HG02840 (cell line): ENCODE results near the gene SLC22A3.
A peak's percentile ranks its signal among the peaks of the same experiment; 100 is the strongest.
"Not testable (repeated sequence)": the region's sequence is repeated elsewhere in the genome, so short reads cannot be mapped to it uniquely, and the experiment has no call there.

Source experiments
- ATAC-seq: cut with Tn5 transposase; IDR thresholded peaks from one replicate; pipeline ENCODE4 v1.9.1; 2021; ENCODE audit warnings: mild to moderate bottlenecking, moderate library complexity, moderate number of reproducible peaks; ENCODE audit not compliant: unreplicated experiment, low FRiP score

Gene SLC22A3

DNA sequence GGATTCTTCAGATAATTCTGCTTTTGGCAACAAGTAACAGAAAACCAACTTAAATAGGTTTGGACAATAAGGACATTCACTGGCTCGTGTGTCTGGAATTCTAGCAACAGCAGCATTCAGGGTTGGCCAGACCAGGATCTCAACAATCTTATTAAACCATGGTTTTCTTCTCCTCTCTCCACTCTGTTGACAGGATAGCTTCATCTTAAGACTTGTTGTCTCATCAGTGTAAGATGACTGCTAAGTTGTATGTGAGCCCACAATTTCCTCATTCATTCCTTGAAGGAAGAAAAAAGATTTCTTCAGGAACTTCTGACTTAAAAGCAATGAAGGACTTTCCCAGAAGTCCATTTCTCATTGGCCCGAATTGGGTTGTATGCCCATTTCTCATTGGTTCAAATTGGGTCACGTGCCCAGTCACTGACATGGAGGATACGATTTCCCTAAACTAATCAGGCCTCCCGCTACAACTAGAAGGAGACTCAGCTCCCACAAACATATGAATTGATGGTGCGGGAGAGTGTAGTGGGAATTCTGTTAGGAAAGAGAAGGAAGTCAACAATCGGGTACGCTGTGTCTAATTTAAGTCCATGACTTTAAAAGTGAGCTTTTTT lies 83.7 kb downstream of the SLC22A3 start:
- no peak for ATAC-seq

DNA sequence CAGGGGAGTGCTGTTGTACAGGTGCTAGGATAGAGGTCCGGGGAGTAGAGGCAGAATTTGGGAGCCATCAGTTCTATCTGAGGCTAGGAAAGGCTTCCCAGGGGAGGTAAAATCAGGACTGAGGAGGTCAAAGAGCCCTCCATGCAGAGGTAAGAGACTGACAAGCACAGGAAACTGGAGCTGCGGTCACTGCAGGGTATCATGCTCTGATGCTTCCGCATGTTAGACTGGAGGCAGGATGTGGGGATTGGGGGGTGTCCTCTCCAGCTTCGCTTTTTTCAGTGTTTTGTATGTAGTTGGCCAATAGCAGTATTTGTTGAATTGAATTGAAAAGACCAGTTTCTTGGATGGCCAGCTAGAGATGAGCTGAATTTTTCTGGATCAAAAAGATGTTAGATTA lies 87.8 kb downstream of the SLC22A3 start:
- no peak for ATAC-seq

DNA sequence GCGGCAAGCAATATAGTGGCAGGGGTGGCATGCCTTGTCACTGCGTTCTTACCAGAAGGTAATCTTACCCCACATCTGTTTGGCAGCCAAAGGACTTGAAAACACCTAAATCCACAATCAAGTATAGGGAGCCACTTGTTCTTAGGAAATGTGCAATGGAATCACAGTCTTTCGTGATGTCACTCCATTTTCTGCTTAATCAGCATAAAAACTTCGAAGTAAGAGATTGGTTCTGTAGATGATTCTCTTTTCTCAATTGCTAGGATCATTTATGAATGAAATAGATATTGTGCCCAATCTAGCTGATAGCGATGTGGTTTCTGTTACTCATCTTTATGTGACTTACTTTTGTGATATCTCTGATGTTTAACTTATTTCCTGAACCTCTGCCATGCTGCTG lies 89.0 kb downstream of the SLC22A3 start:
- ATAC-seq: no peak

DNA sequence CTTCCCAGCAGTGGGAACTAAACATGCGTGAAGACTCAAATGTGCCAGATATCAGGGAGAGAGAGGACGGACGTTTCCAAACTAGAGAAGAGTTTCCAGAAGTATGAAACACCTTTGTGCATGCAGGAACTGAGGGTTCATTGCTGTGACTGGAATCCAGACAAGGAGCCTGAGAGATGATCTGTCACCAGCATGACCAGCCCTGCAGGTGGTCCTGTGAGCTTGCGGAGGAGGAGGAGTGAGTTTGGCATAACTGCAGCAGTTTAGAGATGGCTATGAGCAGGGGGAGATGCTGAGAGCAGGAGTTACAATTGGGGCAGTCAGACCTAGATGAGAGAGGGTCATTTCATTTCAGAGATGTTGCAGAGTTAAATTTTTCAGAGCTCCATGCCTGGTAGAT lies 89.6 kb downstream of the SLC22A3 start:
- no peak for ATAC-seq

DNA sequence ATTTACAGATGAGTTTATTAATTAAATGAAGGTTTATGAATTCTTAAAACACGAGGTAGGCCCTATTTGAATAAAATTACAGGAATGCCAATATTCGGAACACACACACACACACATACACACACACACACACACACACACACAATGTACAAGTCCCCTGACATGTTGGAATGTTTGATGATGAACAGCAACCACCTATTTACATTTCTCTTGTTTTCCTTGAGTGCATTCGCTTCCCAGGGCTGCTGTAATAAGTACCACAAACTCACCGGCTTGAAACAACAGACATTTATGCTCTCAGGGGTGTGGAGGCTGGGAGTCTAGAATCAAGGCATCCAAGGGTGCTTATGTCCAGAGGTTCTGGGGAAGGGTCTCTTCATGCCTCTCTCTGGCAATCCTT lies 90.3 kb downstream of the SLC22A3 start:
- ATAC-seq: no peak

DNA sequence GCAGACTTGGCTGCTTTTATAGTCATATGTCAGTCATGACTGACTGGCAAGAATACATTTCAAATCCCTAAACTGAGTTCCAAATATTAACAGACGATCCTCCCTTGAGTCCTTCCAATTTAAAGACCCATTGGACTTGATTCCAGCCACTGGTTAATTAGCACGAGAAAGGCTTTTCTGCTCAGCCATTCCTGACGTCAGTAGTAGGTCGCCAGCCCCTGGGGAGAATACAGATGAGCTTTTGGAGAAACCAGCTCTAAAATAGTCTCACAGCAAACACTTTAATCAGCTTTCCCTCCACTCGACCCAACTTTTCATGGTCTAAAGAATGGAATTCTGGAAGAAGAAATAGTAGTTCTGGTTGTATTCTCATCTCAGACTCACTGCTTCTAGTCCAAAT lies 91.6 kb downstream of the SLC22A3 start:
- ATAC-seq: no peak

DNA sequence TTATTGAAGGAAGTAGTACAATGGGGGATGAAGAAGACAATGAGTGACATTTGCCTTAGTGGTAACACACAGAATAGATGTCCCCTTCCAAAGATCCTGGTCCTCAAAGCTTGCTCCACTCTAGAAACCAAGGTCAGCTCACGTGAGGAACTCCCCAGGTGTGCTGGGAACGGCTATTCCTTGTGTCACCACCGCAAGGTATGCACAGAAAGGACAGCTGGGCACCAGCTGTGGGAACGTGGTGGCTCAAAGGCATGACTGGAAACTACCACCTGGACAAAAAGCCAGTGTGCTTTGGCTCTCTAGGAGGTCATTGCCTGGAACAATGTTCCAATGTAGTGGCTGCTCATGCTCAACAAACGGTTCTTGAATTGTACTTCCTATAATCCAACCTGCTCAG lies 94.0 kb downstream of the SLC22A3 start:
- ATAC-seq: no peak

DNA sequence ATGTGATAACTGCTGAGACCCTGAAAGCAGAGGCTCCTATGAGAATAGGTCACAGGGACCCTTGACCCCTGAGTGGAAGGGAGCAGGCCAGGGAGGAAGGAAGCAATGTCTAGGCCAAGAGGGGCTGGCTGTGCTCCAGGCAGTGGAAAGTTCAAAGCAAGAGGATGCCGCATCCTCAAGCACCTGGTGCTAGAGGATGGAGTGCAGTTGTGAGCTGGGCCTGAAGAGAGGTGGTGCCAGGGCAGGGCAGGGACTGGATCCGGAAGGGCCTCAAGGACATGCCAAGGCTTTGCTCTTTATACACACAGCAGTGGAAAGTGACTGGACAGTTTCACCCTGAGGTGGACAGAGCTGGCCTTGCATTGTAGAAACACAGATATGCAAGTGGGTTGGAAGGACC lies 97.0 kb downstream of the SLC22A3 start:
- ATAC-seq: no peak

DNA sequence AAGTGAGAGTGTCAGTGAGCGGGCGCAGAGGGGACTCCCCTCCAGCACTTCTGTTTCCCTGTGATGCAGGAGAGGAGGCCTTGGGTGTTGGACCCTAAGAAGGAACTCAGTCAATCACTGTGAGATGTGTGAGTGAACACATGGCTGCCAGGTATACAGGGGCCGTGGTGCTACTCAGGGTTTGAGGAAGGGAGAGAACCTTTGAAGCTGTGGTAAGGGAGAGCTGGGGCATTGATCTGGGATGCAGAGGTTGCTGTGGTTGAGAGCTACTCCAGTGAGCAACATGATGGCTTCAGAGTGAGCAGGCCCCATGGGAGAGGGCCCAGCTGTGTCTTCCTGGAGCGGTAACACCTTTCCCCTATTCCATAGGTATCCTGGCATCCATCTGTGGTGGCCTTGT lies 99.2 kb downstream of the SLC22A3 start:
- ATAC-seq: no peak

DNA sequence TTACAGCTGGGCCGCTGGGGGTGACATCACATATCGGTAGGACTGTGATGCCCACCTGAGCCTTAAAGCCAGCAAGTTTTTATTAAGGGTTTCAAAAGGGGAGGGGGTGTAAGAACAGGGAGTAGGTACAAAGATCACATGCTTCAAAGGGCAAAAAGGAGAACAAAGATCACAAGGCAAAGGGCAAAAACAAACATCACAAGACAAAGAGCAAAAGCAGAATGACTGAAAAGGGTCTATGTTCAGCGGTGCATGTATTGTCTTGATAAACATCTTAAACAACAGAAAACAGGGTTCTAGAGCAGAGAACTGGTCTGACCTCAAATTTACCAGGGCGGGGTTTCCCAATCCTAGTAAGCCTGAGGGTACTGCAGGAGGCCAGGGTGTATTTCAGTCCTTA lies 101.6 kb downstream of the SLC22A3 start:
- not testable (repeated sequence) for ATAC-seq

DNA sequence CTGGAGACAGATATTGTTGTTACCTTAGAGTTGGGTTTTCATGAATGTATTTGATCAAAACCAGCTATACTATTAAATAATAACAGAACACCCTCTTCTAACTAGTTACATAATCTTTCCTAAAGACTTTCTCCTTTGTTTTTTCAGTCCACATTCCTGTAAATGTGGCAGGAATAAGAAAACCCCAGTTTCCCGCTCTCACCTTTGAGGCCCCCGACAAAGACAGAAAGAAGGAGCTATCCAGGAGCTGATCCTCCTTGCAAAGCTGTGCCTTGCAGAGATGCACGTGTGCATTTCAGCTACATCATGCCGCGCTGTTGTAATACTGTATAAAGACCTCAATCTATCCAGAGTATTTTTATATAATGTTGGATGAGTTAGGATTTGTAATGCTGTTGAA lies 102.7 kb downstream of the SLC22A3 start:
- no peak for ATAC-seq

DNA sequence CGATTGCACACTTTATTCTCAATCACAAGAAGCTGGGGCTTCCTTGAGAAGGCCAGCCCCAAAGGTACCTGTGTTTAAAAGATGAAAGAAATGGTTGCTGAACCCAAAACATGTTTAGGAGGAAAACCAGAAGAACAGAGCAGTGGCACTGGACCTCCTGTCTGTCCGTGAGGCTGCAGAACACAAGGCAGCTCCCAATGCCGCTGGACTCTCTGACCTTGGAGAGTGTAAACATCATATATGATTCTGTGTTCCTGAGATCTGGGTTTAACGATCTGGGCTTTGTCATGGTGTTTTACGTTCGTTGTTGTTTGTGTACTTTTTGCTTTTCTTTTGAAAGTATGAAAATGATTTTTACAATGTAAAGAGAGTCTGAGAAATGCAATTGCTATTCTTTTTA lies 106.1 kb downstream of the SLC22A3 start:
- ATAC-seq: no peak

DNA sequence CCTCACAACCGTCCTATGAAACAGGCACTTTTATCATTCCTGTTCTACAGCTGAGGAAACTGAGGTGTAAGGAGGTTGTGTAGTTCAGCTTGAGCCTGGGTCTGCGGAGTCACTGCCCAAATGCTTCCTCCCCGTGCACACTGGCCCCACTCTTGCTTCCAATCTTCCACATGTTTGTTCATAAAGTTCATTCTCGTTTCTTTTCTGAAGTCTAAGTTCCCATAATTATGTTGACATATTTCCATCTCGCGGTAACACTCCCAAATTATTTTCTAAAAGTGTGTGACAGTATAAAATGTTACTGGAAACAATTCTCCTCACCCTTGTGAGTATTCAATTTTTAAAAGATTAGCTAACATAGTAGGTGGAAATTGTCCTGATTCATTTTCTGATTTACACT lies 106.9 kb downstream of the SLC22A3 start:
- no peak for ATAC-seq

DNA sequence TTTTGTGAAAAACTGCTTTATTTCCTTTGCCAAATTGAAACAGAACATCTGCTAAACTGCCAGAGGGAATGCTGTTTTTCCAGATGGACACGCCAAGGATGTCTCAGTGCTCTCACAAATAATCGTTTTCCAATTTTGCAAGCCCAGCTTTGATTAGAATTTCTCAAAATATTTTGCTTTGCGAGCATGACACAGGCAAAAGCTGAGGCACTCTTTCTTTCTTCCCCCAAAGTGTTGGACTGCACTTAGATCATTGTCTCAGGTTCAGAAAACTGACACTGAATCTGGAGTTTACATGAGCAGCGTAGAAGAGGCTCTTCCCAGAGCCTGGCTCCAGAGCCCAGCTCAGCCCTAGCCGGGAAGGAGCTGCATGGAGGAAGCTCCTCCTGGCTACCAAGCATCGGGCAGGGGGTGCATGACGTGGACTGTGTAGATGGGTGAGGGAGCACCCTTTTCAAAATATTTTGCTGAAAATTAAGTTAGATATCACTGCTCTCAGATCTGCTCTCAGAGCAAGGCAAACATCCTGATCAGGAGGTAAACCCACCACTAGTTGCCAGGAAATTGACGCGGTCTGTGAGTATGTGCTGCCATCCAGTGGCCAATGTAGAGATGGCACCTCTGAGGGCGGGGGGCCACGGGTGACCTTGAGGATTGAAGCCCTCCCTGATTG lies 107.5 kb downstream of the SLC22A3 start:
- ATAC-seq: peak; percentile 69

DNA sequence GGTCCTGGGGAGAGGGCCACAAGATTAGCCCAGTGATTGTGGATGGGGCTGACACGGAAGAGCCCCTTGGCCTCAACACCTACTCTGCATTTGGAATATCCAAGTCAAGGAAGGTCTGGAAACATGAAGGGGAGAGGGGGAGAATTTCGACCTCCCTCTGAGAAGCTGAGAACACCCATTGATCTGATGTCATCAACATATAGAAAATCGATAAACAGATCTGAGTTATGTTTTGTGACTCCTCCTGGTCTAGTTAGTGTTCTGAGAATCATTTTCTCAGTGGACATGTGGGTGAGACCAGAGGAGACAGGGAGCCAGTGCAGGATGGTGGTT lies 108.0 kb downstream of the SLC22A3 start:
- ATAC-seq: no peak

DNA sequence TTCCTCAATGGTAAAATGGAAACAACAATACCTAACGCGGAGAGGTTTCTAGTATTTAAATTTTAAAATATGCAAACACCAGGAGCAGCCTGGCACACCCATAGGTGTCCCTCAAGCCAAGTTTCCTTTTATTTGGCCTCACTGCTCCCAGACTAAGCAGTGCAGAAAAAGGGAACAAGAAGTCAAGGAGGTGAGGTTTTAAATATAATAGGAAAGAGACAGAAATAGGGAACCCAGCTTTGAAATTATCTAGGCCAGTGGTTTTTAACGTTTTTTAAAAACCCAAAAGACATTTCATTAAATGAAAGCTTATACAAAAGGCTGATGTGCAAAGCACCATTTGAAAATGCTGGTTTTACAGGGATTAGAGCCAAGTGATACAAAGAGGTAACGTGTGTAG lies 109.6 kb downstream of the SLC22A3 start:
- no peak for ATAC-seq

DNA sequence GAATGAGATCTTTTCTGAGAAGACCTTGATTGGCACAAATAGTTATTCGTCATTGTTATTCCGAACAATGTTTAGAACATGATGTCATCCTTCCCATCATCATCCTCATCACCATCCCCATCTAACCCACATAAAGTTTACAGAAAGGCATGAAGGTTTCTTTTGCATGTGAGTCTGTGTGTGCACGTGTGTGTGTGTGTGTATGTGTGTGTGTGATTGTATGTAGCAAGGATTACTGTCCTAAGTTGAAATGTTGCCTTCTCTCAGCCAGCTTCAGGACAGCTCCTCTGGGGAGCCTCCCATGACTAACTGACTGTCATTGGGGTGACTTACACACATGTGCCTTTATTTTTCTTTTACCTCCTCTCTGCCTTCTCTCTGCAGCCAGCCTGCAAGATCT lies 113.5 kb downstream of the SLC22A3 start:
- no peak for ATAC-seq

DNA sequence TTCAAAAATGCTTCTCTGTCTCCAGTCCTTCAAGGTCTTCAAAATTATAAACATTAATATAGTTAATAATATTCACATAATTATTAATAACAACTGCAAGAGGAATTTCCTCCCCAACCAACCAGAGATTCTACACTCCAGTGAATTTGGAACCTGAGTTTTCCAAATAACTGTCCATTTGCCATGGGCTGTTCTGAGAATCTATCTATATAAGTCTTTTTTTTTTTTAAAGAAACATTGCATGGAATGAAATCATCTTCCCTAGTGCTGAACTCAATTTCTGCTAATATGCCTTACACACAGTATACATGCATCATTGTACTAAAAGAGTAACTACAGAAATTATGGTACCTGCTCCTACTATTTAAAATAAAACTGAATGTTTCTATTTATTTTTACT lies 113.9 kb downstream of the SLC22A3 start:
- ATAC-seq: peak; percentile 16

DNA sequence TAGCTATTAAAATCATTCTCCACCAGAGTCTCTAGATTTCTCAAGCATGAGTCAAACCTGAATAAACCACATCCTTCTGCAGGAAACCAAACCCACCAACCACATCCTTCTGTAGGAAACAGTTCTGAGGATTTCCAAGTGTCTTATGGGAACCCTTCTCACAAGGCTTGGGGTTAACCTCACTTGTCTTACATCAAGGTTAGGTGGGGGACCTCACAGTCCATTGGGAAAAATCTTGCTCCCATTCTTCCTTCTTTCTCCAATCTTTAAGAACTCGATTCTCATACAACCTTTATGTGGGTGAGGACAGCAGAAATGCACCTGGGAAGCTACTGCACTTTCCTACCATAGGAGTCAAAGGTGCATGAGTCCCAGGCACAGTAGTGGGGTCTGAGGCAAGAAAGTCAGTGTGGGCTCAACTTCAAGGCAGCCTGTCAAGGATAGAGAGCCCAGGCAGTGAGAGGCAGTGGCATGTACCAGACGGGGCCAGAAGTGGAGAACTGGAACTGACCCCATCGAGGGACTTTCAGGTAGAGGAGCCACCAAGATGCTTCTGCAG lies 114.5 kb downstream of the SLC22A3 start:
- peak; percentile 92 for ATAC-seq

DNA sequence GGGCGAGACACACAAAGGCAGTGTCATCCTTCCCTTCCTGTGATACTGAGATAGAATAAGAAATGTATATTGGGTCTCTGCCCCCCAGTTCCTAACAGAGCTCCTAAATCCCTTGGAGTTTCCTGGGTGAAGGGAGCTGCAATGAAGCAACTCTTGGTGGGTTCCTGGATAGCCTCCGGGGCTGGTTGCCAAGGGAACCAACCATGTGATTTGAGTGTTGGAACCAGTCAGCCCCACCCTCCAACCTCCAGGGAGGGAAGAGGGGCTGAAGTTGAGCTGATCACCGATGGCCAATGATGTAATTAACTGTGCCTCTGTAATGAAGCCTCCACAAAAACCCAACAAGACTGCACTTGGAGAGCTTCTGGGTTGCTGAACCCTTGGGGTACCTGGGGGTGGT lies 116.6 kb downstream of the SLC22A3 start:
- ATAC-seq: no peak

DNA sequence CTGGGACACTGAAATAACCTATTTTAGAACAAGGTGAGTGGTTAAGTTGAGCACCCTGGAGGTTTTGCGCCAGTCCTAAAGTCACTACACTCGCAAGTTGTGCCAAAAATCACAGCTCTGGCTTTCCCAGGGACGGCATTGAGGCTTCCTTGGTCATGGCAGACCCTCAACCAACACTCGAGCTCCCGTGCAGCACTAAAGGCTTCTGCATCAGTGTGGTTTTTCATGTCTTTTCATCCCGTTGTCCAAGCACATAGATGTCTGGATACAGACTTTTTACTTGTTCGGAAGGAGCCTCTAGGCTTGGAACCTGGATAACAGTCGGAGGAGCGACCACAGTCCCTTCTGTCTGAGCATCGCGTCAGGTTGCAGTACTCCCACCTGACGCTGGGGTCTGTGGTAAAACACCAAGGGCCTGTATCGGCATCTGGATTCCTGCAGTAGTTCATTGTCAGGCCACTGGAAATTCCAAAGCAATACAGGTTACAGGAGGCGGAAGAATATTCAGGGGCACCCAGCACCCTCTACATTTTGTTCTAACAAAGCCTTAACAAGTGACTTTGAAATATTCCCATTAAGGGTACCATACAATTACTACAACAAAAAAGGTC lies 119.2 kb downstream of the SLC22A3 start:
- not testable (repeated sequence) for ATAC-seq

DNA sequence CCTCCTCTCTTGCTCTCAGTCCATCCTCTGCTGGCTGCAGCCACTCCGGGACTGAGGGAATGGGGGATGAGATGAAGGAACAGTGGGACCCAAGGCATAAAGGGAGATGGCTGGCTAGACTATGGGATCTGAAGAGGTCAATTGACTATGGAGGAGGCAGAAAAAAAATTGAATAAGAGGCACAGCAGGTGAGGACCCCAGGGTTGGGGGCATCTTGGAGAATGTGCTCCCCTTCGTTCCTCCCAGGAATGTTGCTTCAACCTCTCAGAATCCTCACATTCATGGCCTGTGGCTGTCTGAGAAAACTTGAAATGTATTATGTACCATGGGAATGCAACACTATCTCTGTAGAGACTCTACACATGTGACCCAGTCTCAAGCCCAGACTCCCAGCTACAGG lies 121.0 kb downstream of the SLC22A3 start:
- no peak for ATAC-seq
